HEK293 (cell line): ENCODE measurements around the gene INO80E.

ENCODE experiments used
- CTCF ChIP-seq: fragments of 450-650 bp; formaldehyde crosslinking; IDR thresholded peaks from 2 replicates; pipeline ENCODE4 v1.5.1; 2016; ENCODE audit warnings: missing biosample characterization, missing genetic modification characterization
- SETDB1 ChIP-seq: IDR thresholded peaks from one replicate; pipeline ENCODE4 v1.6.1; 2017; ENCODE audit warnings: mild to moderate bottlenecking, low read length, moderate library complexity, mixed read lengths; ENCODE audit not compliant: insufficient read length
- ZNF138 ChIP-seq: fragments of 450-650 bp; formaldehyde crosslinking; IDR thresholded peaks from 2 replicates; pipeline ENCODE4 v1.5.1; 2016; ENCODE audit warnings: missing biosample characterization, missing genetic modification characterization, borderline replicate concordance
- ZNF23 ChIP-seq: fragments of 450-650 bp; formaldehyde crosslinking; IDR thresholded peaks from 2 replicates; pipeline ENCODE4 v1.5.1; 2016; ENCODE audit warnings: missing biosample characterization, missing genetic modification characterization, borderline replicate concordance
- ZNF335 ChIP-seq: fragments of 450-650 bp; formaldehyde crosslinking; conservative IDR thresholded peaks from 2 replicates; pipeline ENCODE4 v1.5.1; 2016; ENCODE audit warnings: missing biosample characterization, missing genetic modification characterization
- ZNF362 ChIP-seq: fragments of 450-650 bp; formaldehyde crosslinking; IDR thresholded peaks from 2 replicates; pipeline ENCODE4 v1.5.1; 2016; ENCODE audit warnings: missing biosample characterization, missing genetic modification characterization
- ZNF544 ChIP-seq: fragments of 450-650 bp; formaldehyde crosslinking; IDR thresholded peaks from 2 replicates; pipeline ENCODE4 v1.5.0; 2017; ENCODE audit warnings: missing biosample characterization, missing genetic modification characterization

GRCh38 chr16:29984137-29984763 lies 11.8 kb upstream of the INO80E start:
- no peak for TF ChIP-seq CTCF (tag by site-specific recombination)
- TF ChIP-seq ZNF335 = no peak
- TF ChIP-seq ZNF23 (tag by site-specific recombination) = no peak
- no peak for TF ChIP-seq ZNF544 (tag by site-specific recombination)
- TF ChIP-seq SETDB1 = no peak
- TF ChIP-seq ZNF362 (tag by site-specific recombination) = no peak
- TF ChIP-seq ZNF138 = no peak
